Measurements from ENCODE around the gene MFRP. TPM values are rescaled to one million over a fixed set of nuclear protein-coding genes. Genes with fewer than 3 reads are reported as not detected.
"Not testable (repeated sequence)": the region's sequence is repeated elsewhere in the genome, so short reads cannot be mapped to it uniquely, and the experiment has no call there.

The MFRP gene
- total RNA-seq, 1 experiment from 2014 or later, result not detected

- DNase-seq (ENCODE audit: low spot score), result no peak
- Mint-ChIP-seq H3K4me3 (no peak overlapping the region), H3K27me3 (ENCODE audit: low read depth) (no peaks in the 10 kb centered on the region), H3K36me3 (no peaks in the 10 kb centered on the region), H3K27ac (no peak overlapping the region), H3K4me1 (no peaks in the 10 kb centered on the region; the same call in 1 of the 2 replicates), H3K9me3 (no peaks in the 10 kb centered on the region)
- CTCF ChIA-PET, result no interaction called here
- no peak for ATAC-seq
- TF ChIP-seq ZNF232 (CRISPR knock-in tag; IDR thresholded peaks at IDR 0.05) (no peak), ZMAT4 (CRISPR knock-in tag; IDR thresholded peaks at IDR 0.05) (no peak), USF1 (CRISPR knock-in tag; IDR thresholded peaks at IDR 0.05) (no peak), ZNF416 (CRISPR knock-in tag; IDR thresholded peaks at IDR 0.05) (no peak), OVOL2 (CRISPR knock-in tag; IDR thresholded peaks at IDR 0.05; ENCODE audit: borderline replicate concordance) (no peak), NR2C2 (CRISPR knock-in tag; IDR thresholded peaks at IDR 0.05) (no peak), RELA (CRISPR knock-in tag; IDR thresholded peaks at IDR 0.05; ENCODE audit: borderline replicate concordance) (no peak), NFATC4 (CRISPR knock-in tag; IDR thresholded peaks at IDR 0.05) (no peak), HMGA2 (CRISPR knock-in tag; IDR thresholded peaks at IDR 0.05) (no peak), GABPB1 (CRISPR knock-in tag; IDR thresholded peaks at IDR 0.05) (no peak), NFE2L1 (CRISPR knock-in tag; IDR thresholded peaks at IDR 0.05) (no peak), NR1H2 (CRISPR knock-in tag; IDR thresholded peaks at IDR 0.05) (no peak), EMX1 (CRISPR knock-in tag; IDR thresholded peaks at IDR 0.05) (no peak)
- TF ChIP-seq, protein P1, sequence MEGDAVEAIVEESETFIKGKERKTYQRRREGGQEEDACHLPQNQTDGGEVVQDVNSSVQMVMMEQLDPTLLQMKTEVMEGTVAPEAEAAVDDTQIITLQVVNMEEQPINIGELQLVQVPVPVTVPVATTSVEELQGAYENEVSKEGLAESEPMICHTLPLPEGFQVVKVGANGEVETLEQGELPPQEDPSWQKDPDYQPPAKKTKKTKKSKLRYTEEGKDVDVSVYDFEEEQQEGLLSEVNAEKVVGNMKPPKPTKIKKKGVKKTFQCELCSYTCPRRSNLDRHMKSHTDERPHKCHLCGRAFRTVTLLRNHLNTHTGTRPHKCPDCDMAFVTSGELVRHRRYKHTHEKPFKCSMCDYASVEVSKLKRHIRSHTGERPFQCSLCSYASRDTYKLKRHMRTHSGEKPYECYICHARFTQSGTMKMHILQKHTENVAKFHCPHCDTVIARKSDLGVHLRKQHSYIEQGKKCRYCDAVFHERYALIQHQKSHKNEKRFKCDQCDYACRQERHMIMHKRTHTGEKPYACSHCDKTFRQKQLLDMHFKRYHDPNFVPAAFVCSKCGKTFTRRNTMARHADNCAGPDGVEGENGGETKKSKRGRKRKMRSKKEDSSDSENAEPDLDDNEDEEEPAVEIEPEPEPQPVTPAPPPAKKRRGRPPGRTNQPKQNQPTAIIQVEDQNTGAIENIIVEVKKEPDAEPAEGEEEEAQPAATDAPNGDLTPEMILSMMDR (IDR thresholded peaks at IDR 0.05), result no peak
- POLR2A ChIA-PET, result no interaction called here
Observed at GRCh38 chr11:119388103-119388502, 41.6 kb upstream of the MFRP start.

DNA sequence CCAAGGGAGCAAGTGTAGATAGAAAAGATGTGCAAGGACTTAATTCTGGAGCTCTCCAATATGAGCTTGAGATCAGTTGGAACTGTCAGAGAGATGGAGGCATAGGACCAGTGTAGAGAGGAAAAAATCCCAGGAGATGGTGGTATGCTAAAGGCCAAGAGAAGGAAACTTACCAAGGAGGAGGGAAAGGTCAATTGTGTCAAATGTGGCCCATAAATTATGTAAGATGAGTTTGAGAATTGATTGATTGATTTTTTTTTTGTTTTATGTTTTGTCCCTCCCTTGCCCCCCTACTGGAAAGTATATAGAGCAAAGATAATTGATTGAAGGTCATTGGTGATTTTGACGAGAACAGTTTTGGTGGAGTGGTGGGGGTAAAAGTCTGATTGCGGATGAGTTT lies 37.8 kb upstream of the MFRP start:
- POLR2A ChIA-PET, result no interaction called here
- CTCF ChIA-PET, result interaction anchor here (1.3 to 12.9 kb wide), 5 partner anchors 10 to 90 kb away, joined by 3 to 262 read pairs (median 54); partner anchors contain the start of genes C1QTNF5 and MFRP
- Mint-ChIP-seq H3K27ac (no peak overlapping the region), H3K4me1 (peaks cover 13% of the 10 kb centered on the region), H3K9me3 (no peaks in the 10 kb centered on the region), H3K4me3 (no peak overlapping the region), H3K27me3 (ENCODE audit: low read depth) (peaks cover 17% of the 10 kb centered on the region), H3K36me3 (no peaks in the 10 kb centered on the region)
- DNase-seq (ENCODE audit: low spot score) (no peak), ATAC-seq (no peak)
- TF ChIP-seq, protein P2, sequence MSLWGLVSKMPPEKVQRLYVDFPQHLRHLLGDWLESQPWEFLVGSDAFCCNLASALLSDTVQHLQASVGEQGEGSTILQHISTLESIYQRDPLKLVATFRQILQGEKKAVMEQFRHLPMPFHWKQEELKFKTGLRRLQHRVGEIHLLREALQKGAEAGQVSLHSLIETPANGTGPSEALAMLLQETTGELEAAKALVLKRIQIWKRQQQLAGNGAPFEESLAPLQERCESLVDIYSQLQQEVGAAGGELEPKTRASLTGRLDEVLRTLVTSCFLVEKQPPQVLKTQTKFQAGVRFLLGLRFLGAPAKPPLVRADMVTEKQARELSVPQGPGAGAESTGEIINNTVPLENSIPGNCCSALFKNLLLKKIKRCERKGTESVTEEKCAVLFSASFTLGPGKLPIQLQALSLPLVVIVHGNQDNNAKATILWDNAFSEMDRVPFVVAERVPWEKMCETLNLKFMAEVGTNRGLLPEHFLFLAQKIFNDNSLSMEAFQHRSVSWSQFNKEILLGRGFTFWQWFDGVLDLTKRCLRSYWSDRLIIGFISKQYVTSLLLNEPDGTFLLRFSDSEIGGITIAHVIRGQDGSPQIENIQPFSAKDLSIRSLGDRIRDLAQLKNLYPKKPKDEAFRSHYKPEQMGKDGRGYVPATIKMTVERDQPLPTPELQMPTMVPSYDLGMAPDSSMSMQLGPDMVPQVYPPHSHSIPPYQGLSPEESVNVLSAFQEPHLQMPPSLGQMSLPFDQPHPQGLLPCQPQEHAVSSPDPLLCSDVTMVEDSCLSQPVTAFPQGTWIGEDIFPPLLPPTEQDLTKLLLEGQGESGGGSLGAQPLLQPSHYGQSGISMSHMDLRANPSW (CRISPR knock-in tag; conservative IDR thresholded peaks at IDR 0.05; ENCODE audit: low read depth), result no peak
- TF ChIP-seq ATF1 (CRISPR knock-in tag; IDR thresholded peaks at IDR 0.05) (no peak), MYBL2 (CRISPR knock-in tag; IDR thresholded peaks at IDR 0.05) (no peak), SP1 (CRISPR knock-in tag; conservative IDR thresholded peaks at IDR 0.05) (no peak), NR2C2 (CRISPR knock-in tag; IDR thresholded peaks at IDR 0.05) (no peak), ERG (CRISPR knock-in tag; IDR thresholded peaks at IDR 0.05) (no peak), TCF7 (CRISPR knock-in tag; IDR thresholded peaks at IDR 0.05; ENCODE audit: low read depth) (no peak), ZNF281 (CRISPR knock-in tag; IDR thresholded peaks at IDR 0.05) (no peak)

DNA sequence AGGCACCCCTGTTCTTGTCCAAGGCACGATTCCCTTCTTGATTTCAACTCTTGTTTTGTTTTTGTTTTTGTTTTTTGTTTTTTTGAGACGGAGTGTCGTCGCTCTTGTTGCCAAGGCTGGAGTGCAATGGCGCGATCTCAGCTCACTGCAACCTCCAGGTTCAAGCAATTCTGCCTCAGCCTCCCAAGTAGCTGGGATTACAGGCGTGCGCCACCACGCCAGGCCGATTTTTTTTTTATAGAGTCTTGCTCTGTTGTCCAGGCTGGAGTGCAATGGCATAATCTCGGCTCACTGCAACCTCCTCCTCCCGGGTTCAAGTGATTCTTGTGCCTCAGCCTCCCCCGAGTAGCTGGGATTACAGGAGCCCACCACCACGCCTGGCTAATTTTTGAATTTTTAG lies 36.0 kb upstream of the MFRP start:
- CTCF ChIA-PET, result interaction anchor here (0.9 to 12.9 kb wide), 8 partner anchors 9 to 229 kb away, joined by 3 to 262 read pairs (median 11); partner anchors contain the start of genes C1QTNF5, MFRP and THY1
- H3K9me3 Mint-ChIP-seq; H3K36me3 Mint-ChIP-seq; H3K27ac Mint-ChIP-seq; DNase-seq (ENCODE audit: low spot score); ATAC-seq; POLR2A ChIA-PET; H3K4me3 Mint-ChIP-seq: not testable (repeated sequence)
- Mint-ChIP-seq H3K27me3 (ENCODE audit: low read depth) (peaks cover 20% of the 10 kb centered on the region), H3K4me1 (peaks cover 31% of the 10 kb centered on the region)
